ENCODE data around the gene SRL. TPM values are rescaled to one million over a fixed set of nuclear protein-coding genes. Genes with fewer than 3 reads are reported as not detected.

SRL gene
- total and polyA plus RNA-seq, 2 experiments from 2014 or later = not detected

GRCh38 chr16:4226251-4227039 lies 15.4 kb downstream of the SRL start:
- Histone ChIP-seq H3K4me3 (no peak overlapping the region), H3K79me2 (replicated peaks; ENCODE audit: insufficient read depth) (no peaks in the 10 kb centered on the region), H4K20me1 (replicated peaks; ENCODE audit: insufficient read depth) (no peaks in the 10 kb centered on the region), H3K27ac (ENCODE audit: low read depth) (no peak overlapping the region), H3K27me3 (ENCODE audit: insufficient read depth) (no peaks in the 10 kb centered on the region), H3K4me2 (no peak overlapping the region), H3K36me3 (ENCODE audit: insufficient read depth) (no peaks in the 10 kb centered on the region), H2AFZ (no peak overlapping the region), H3K4me1 (ENCODE audit: insufficient read depth) (no peaks in the 10 kb centered on the region), H3F3A (replicated peaks; ENCODE audit: low read depth) (no peaks in the 10 kb centered on the region), H3K9me2 (ENCODE audit: insufficient read depth) (peaks cover 14% of the 10 kb centered on the region)
- no peak for TF ChIP-seq ETS1 (IDR thresholded peaks at IDR 0.05)
- TF ChIP-seq POLR2AphosphoS5 (IDR thresholded peaks at IDR 0.05; ENCODE audit: low read depth) = no peak
- no peak for TF ChIP-seq ZNF462 (CRISPR knock-in tag; IDR thresholded peaks at IDR 0.05)
- TF ChIP-seq CREB1 (CRISPR knock-in tag; IDR thresholded peaks at IDR 0.05; ENCODE audit: low read depth) = no peak
- TF ChIP-seq EZH2phosphoT487 (IDR thresholded peaks at IDR 0.05; ENCODE audit: unreplicated experiment) = no peak
- no peak for TF ChIP-seq ZNF114 (CRISPR knock-in tag; IDR thresholded peaks at IDR 0.05)
- TF ChIP-seq EZH2 (IDR thresholded peaks at IDR 0.05; ENCODE audit: low read depth, unreplicated experiment) = no peak
- TF ChIP-seq ZNF331 (CRISPR knock-in tag; IDR thresholded peaks at IDR 0.05; ENCODE audit: low read depth) = no peak
- TF ChIP-seq STAT1 (IDR thresholded peaks at IDR 0.05; ENCODE audit: unreplicated experiment) = no peak
- TF ChIP-seq REST (IDR thresholded peaks at IDR 0.05; ENCODE audit: unreplicated experiment) = no peak
- no peak for TF ChIP-seq CTCF (conservative IDR thresholded peaks at IDR 0.05; ENCODE audit: low read depth in 2 of 2)
- no peak for TF ChIP-seq NANOG (IDR thresholded peaks at IDR 0.05; ENCODE audit: borderline replicate concordance)
- no peak for TF ChIP-seq JUNB (IDR thresholded peaks at IDR 0.05; ENCODE audit: unreplicated experiment)
- Mint-ChIP-seq H3K27ac (no peak overlapping the region), H3K4me1 (no peaks in the 10 kb centered on the region), H3K27me3 (ENCODE audit: insufficient read depth, low read depth, poor library complexity) (peaks cover 16% of the 10 kb centered on the region), H3K4me3 (no peak overlapping the region), H3K36me3 (ENCODE audit: low read depth) (no peaks in the 10 kb centered on the region), H3K9me3 (no peaks in the 10 kb centered on the region)
- no peak for ATAC-seq
- DNase-seq (ENCODE audit: low spot score) = no peak

All from GM23338 (cell line).